GM12878 (cell line): ENCODE measurements around the gene CELA3B. TPM values are rescaled to one million over a fixed set of nuclear protein-coding genes. Genes with fewer than 3 reads are reported as not detected.
"Not testable (repeated sequence)": the region's sequence is repeated elsewhere in the genome, so short reads cannot be mapped to it uniquely, and the experiment has no call there.

Experiments used
- ATAC-seq: fragments of 200-7000 bp; cut with Tn5 transposase; 3 replicates; pipeline ENCODE4 v1.9.1; 2020; ENCODE audit warnings: mild to moderate bottlenecking, moderate library complexity
- BruUV-seq: library from RNA; stranded (reverse); fragments of 400-500 nt; replicated peaks from 2 replicates; lab custom pipeline; 2021; lab: Mats Ljungman, UMichigan
- CTCF ChIA-PET: fragments of 300-600 bp; sonication (Branson Sonifier 250); formaldehyde crosslinking; extraction: SDS; loops from one replicate; lab custom pipeline; 2021; ENCODE audit warnings: inconsistent platforms; lab: Yijun Ruan, JAX
- POLR2A ChIA-PET: fragments of 350-600 bp; formaldehyde crosslinking; extraction: SDS; loops from one replicate; lab custom pipeline; 2021; ENCODE audit warnings: inconsistent platforms; lab: Charles Lee
- RAD21 ChIA-PET: fragments of 300-600 bp; sonication (Branson Sonifier 250); formaldehyde crosslinking; loops from one replicate; lab custom pipeline; 2023; ENCODE audit warnings: antibody characterized with exemption; ENCODE audit not compliant: unreplicated experiment; lab: Charles Lee
- SMC1A ChIA-PET: fragments of 300-600 bp; sonication (Branson Sonifier 250); formaldehyde crosslinking; loops from one replicate; lab custom pipeline; 2023; ENCODE audit not compliant: unreplicated experiment, uncharacterized antibody; lab: Charles Lee
- DNase-seq: peaks from one replicate; pipeline ENCODE4 v3.0.0-alpha.2; 2011; ENCODE audit warnings: low read depth, low spot score
- FAIRE-seq: peaks from 3 replicates; lab custom pipeline; 2011; peaks lifted over from hg19 to GRCh38; lab: Jason Lieb, UNC
- H2AFZ ChIP-seq: 2 replicates; pipeline ENCODE4 v1.6.0; 2011; ENCODE audit warnings: low read depth, low read length, control low read depth; ENCODE audit not compliant: control insufficient read depth
- H3K27ac ChIP-seq: 2 replicates; pipeline ENCODE4 v1.5.1; 2011; ENCODE audit warnings: control low read depth; ENCODE audit not compliant: control insufficient read depth, insufficient read depth
- H3K27me3 ChIP-seq, 2 experiments: replicated peaks in 1 of 2; 2 replicates each; pipeline versions ENCODE4 v1.6.0 to v1.6.1; 2011; ENCODE audit warnings: low read length in 1 of 2; ENCODE audit not compliant: control insufficient read depth in 2 of 2, insufficient read depth in 2 of 2
- H3K36me3 ChIP-seq, 2 experiments: 2 replicates each; pipeline ENCODE4 v1.5.1; 2011; ENCODE audit warnings: low read length in 1 of 2; ENCODE audit not compliant: control insufficient read depth in 2 of 2, insufficient read depth in 2 of 2
- H3K4me1 ChIP-seq: 2 replicates; pipeline ENCODE4 v1.6.1; 2011; ENCODE audit warnings: mild to moderate bottlenecking, low read length, moderate library complexity, mixed read lengths; ENCODE audit not compliant: control insufficient read depth, insufficient read depth
- H3K4me2 ChIP-seq: 2 replicates; pipeline ENCODE4 v1.6.0; 2011; ENCODE audit warnings: control low read depth; ENCODE audit not compliant: control insufficient read depth, insufficient read depth
- H3K4me3 ChIP-seq: fragments of 200-600 bp; sonication (generic); 2 replicates; pipeline ENCODE4 v1.5.1; 2016
- H3K79me2 ChIP-seq: 2 replicates; pipeline ENCODE4 v1.6.0; 2011; ENCODE audit warnings: low read length; ENCODE audit not compliant: control insufficient read depth, insufficient read depth
- H3K9ac ChIP-seq: 2 replicates; pipeline ENCODE4 v1.8.0; 2011; ENCODE audit warnings: low read length, control low read depth, mixed read lengths; ENCODE audit not compliant: control insufficient read depth, insufficient read depth
- H3K9me3 ChIP-seq: replicated peaks from 3 replicates; pipeline ENCODE4 v1.5.1; 2011; ENCODE audit warnings: mild to moderate bottlenecking, low read length; ENCODE audit not compliant: control insufficient read depth, insufficient read depth
- H4K20me1 ChIP-seq: 2 replicates; pipeline ENCODE4 v1.6.0; 2011; ENCODE audit not compliant: control insufficient read depth, insufficient read depth
- ESRRA ChIP-seq: IDR thresholded peaks from 2 replicates; pipeline ENCODE4 v1.6.1; 2012; ENCODE audit warnings: mild to moderate bottlenecking, low read length, improper control_type of control experiment
- RAD51 ChIP-seq: fragments of 450-650 bp; IDR thresholded peaks from 2 replicates; pipeline ENCODE4 v1.6.1; 2016; ENCODE audit warnings: moderate library complexity, mild to moderate bottlenecking, inconsistent platforms
- WGBS: methylation state at CpG from one replicate; pipeline ENCODE4 v1.1.6; 2016; ENCODE audit warnings: low lambda C conversion rate; ENCODE audit not compliant: insufficient replicate concordance, insufficient coverage; ENCODE audit errors: missing lambda C conversion rate; 5-methylcytosine and 5-hydroxymethylcytosine counted together
- in situ Hi-C: fragments of 300-500 bp; cut with MboI; formaldehyde crosslinking; loops from 9 replicates; pipeline ENCODE4 v1.14.3; 2018; ENCODE audit warnings: mixed read lengths
- intact Hi-C: fragments of 100-400 bp; cut with micrococcal nuclease; formaldehyde crosslinking; loops from one replicate; pipeline ENCODE4 v1.14.2; 2022; ENCODE audit not compliant: unreplicated experiment
- polyA plus RNA-seq, 11 experiments: library from polyadenylated mRNA; depleted of rRNA in 4 of 11; unstranded in 6 of 11; stranded (reverse) in 5 of 11; fragments of >200 nt; fragmentation: Nextera tagmentation in 4 of 11; fragmentation: Illumina TruSeq in 1 of 11; extraction: Ambion mirVana in 4 of 11; extraction: Trizol in 1 of 11; gene quantifications; 1 replicate in 1 of 11; 2 replicates in 10 of 11; pipeline versions ENCODE4 v1.2.1 to v1.2.3, GENCODE V29; 2011 to 2016; ENCODE audit warnings: inconsistent platforms in 2 of 11, missing spikeins in 2 of 11, low read depth in 1 of 11
- total RNA-seq, 4 experiments: library from RNA; depleted of rRNA in 3 of 4; stranded (reverse); fragments of >200 nt in 3 of 4; fragmentation: Illumina TruSeq in 1 of 4; extraction: Trizol in 1 of 4; gene quantifications; 2 replicates each; pipeline versions ENCODE4 v1.2.1 to v1.2.3, GENCODE V29; 2013 to 2021
- TF ChIP-seq, protein P1 (sequence below): fragments of 150-350 bp; IDR thresholded peaks from 2 replicates; pipeline ENCODE4 v1.6.1; 2016; ENCODE audit warnings: low read depth, low read length

Gene CELA3B
- total and polyA plus RNA-seq, 10 of the 15 experiments (the other 5 are each of a cell fraction or from before 2014, with no cell fraction given): 4.1 TPM; not detected in 9

DNA sequence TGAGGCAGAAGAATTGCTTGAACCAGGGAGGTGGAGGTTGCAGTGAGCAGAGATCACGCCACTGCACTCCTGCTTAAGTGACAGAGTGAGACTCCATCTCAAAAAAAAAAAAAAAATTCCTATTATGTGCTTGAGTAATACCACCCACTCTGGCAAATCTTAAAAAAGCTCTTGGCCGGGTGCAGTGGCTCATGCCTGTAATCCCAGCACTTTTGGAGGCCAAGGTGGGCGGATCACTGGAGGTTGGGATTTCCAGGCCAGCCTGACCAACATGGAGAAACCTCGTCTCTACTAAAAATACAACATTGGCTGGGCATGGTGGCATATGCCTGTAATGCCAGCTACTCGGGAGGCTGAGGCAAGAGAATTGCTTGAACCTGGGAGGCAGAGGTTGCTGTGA lies 58.0 kb downstream of the CELA3B start:
- in situ Hi-C loops, BruUV-seq, H3K4me1 ChIP-seq, intact Hi-C loops, H3K27me3 ChIP-seq, H3K79me2 ChIP-seq, CTCF ChIA-PET, H3K4me3 ChIP-seq, H3K36me3 ChIP-seq, FAIRE-seq, DNase-seq, H3K9me3 ChIP-seq, H3K27ac ChIP-seq, H3K9ac ChIP-seq, ATAC-seq, H2AFZ ChIP-seq, H3K4me2 ChIP-seq, H4K20me1 ChIP-seq: not testable (repeated sequence)
- ChIA-PET POLR2A (interaction anchor here (1.0 kb wide), 1 partner anchor 13 kb away, joined by 3 read pairs; no protein-coding TSS in a partner anchor), SMC1A (interaction anchor here (0.6 to 1.2 kb wide), 2 partner anchors 18 to 199 kb away, joined by 3 to 4 read pairs; no protein-coding TSS in a partner anchor), RAD21 (interaction anchor here (0.7 kb wide), 1 partner anchor 25 kb away, joined by 3 read pairs; no protein-coding TSS in a partner anchor)
- WGBS: 82% methylated on average over 5 of the region's 5 CpGs

DNA sequence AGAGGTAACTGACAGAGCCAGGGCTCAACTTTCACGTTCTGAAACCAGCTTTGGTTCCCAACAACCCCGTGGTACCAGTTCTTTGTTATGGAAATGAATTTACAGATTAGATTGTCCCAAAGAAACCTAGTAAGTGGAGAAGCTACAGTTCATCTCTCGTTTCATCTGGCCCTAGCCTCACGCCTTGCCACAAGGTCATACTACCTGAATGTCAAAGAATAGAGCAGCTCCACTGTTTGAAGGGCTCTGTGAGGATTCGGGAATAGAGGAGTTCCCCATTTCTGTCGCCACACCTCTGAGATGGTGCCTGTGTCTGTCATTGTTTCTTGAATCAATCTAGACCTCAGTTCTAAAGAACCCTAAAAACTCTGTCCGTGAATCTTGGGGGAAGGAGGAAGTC lies 60.7 kb downstream of the CELA3B start:
- H3K36me3 ChIP-seq: no peaks in the 10 kb centered on the region
- intact Hi-C loops: no loop called here
- ChIA-PET SMC1A (interaction anchor here (5.2 kb wide), 1 partner anchor 11 kb away, joined by 78 read pairs; no protein-coding TSS in a partner anchor), POLR2A (interaction anchor here (0.6 to 21.4 kb wide), 4 partner anchors 11 to 31 kb away, joined by 3 to 325 read pairs (median 32); partner anchors contain the start of gene CDC42), CTCF (interaction anchor here (0.7 to 3.6 kb wide), 4 partner anchors 14 to 37 kb away, joined by 3 to 35 read pairs (median 4); partner anchors contain the start of gene CDC42), RAD21 (interaction anchor here (0.6 to 1.2 kb wide), 5 partner anchors 13 to 159 kb away, joined by 3 read pairs; no protein-coding TSS in a partner anchor)
- H3K4me2 ChIP-seq: no peak overlapping the region
- peaks cover 16% of the 10 kb centered on the region for H3K4me1 ChIP-seq
- H4K20me1 ChIP-seq: no peaks in the 10 kb centered on the region
- no TSS peak for BruUV-seq
- H2AFZ ChIP-seq: peak overlapping the region; percentile 31; the same call in 1 of the 2 replicates
- no peak overlapping the region for H3K9ac ChIP-seq
- no peaks in the 10 kb centered on the region for H3K9me3 ChIP-seq
- TF ChIP-seq, protein P1, sequence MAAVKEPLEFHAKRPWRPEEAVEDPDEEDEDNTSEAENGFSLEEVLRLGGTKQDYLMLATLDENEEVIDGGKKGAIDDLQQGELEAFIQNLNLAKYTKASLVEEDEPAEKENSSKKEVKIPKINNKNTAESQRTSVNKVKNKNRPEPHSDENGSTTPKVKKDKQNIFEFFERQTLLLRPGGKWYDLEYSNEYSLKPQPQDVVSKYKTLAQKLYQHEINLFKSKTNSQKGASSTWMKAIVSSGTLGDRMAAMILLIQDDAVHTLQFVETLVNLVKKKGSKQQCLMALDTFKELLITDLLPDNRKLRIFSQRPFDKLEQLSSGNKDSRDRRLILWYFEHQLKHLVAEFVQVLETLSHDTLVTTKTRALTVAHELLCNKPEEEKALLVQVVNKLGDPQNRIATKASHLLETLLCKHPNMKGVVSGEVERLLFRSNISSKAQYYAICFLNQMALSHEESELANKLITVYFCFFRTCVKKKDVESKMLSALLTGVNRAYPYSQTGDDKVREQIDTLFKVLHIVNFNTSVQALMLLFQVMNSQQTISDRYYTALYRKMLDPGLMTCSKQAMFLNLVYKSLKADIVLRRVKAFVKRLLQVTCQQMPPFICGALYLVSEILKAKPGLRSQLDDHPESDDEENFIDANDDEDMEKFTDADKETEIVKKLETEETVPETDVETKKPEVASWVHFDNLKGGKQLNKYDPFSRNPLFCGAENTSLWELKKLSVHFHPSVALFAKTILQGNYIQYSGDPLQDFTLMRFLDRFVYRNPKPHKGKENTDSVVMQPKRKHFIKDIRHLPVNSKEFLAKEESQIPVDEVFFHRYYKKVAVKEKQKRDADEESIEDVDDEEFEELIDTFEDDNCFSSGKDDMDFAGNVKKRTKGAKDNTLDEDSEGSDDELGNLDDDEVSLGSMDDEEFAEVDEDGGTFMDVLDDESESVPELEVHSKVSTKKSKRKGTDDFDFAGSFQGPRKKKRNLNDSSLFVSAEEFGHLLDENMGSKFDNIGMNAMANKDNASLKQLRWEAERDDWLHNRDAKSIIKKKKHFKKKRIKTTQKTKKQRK: no peak
- TF ChIP-seq ESRRA (no peak), RAD51 (no peak)
- no peak overlapping the region for H3K27ac ChIP-seq
- FAIRE-seq (no peak), ATAC-seq (no peak), DNase-seq (no peak)
- no peaks in the 10 kb centered on the region for H3K27me3 ChIP-seq
- 77% methylated on average over 7 of the region's 7 CpGs for WGBS
- H3K4me3 ChIP-seq: no peak overlapping the region
- H3K79me2 ChIP-seq: no peaks in the 10 kb centered on the region
- in situ Hi-C loops: no loop called here
